HEK293T (cell line): ENCODE measurements around the gene MGP.

Source experiments
- ARNT ChIP-seq: fragments of 450-650 bp; IDR thresholded peaks from 2 replicates; pipeline ENCODE4 v1.6.1; 2017; ENCODE audit warnings: mild to moderate bottlenecking
- FOXK2 ChIP-seq: fragments of 450-650 bp; IDR thresholded peaks from 2 replicates; pipeline ENCODE4 v1.6.1; 2016; ENCODE audit warnings: mild to moderate bottlenecking
- FOXM1 ChIP-seq: fragments of 450-650 bp; IDR thresholded peaks from 2 replicates; pipeline ENCODE4 v1.6.1; 2017; ENCODE audit warnings: mild to moderate bottlenecking, borderline replicate concordance
- HDGF ChIP-seq: fragments of 450-650 bp; IDR thresholded peaks from 2 replicates; pipeline ENCODE4 v1.6.1; 2017; ENCODE audit warnings: antibody characterized with exemption, borderline replicate concordance
- TF ChIP-seq, protein P1 (sequence below): fragments of 450-650 bp; IDR thresholded peaks from 2 replicates; pipeline ENCODE4 v1.6.1; 2016

- TF ChIP-seq, protein P1, sequence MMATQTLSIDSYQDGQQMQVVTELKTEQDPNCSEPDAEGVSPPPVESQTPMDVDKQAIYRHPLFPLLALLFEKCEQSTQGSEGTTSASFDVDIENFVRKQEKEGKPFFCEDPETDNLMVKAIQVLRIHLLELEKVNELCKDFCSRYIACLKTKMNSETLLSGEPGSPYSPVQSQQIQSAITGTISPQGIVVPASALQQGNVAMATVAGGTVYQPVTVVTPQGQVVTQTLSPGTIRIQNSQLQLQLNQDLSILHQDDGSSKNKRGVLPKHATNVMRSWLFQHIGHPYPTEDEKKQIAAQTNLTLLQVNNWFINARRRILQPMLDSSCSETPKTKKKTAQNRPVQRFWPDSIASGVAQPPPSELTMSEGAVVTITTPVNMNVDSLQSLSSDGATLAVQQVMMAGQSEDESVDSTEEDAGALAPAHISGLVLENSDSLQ = no peak
- TF ChIP-seq HDGF = no peak
- no peak for TF ChIP-seq FOXM1
- no peak for TF ChIP-seq ARNT
- no peak for TF ChIP-seq FOXK2
These were observed 42.2 kb downstream of the MGP start, which contains the start of gene ART4 for GRCh38 chr12:14843425-14843887.
